Right ventricle myocardium superior (tissue), 1 donor: ENCODE measurements around the gene GNPNAT1. TPM values are rescaled to one million over a fixed set of nuclear protein-coding genes. Genes with fewer than 3 reads are reported as not detected.
"Not testable (repeated sequence)": the region's sequence is repeated elsewhere in the genome, so short reads cannot be mapped to it uniquely, and the experiment has no call there.

ENCODE experiments used
- ATAC-seq: fragments of 200-7000 bp; cut with Tn5 transposase; one replicate; pipeline ENCODE4 v1.9.1; 2020; ENCODE audit warnings: mild to moderate bottlenecking; ENCODE audit not compliant: poor library complexity
- DNase-seq: peaks from one replicate; pipeline ENCODE4 v3.0.0-alpha.2; 2020
- intact Hi-C: fragments of 100-400 bp; cut with DNase I; formaldehyde crosslinking; loops from one replicate; pipeline ENCODE4 v1.11.2; 2022
- total RNA-seq: library from RNA; stranded (reverse); fragmentation: NEBNext Ultra II Directional; extraction: Animal tissue kit (Norgen Biotek cat#: 25700); gene quantifications from one replicate; pipeline ENCODE4 v1.2.1, GENCODE V29; 2021
- donor health status: DM: no; HTN: yes; CAD: no; lungs with severe emphysema.

The GNPNAT1 gene
- total RNA-seq, 1 donor from 2014 or later = 5.8 TPM

- intact Hi-C loops = no loop called here
- DNase-seq (no peak), ATAC-seq (no peak)
These were observed 1.7 kb upstream of the GNPNAT1 start for GRCh38 chr14:52793061-52793460.

- no peak for ATAC-seq
- intact Hi-C loops = no loop called here
- no peak for DNase-seq
These were observed 649 bp upstream of the GNPNAT1 start for GRCh38 chr14:52792097-52792415.

- DNase-seq (no peak), ATAC-seq (no peak)
- intact Hi-C loops = no loop called here
These were observed 618 bp downstream of the GNPNAT1 start for GRCh38 chr14:52790756-52791222.

GRCh38 chr14:52790011-52790755, 1.2 kb downstream of the GNPNAT1 start:
- intact Hi-C loops = no loop called here
- DNase-seq (no peak), ATAC-seq (no peak)

- ATAC-seq (no peak), DNase-seq (no peak)
- intact Hi-C loops = no loop called here
These were observed 2.3 kb downstream of the GNPNAT1 start for GRCh38 chr14:52789118-52789517.

- intact Hi-C loops = no loop called here
- DNase-seq (no peak), ATAC-seq (no peak)
These were observed 4.5 kb downstream of the GNPNAT1 start for GRCh38 chr14:52786887-52787286.

GRCh38 chr14:52783206-52783605, 8.2 kb downstream of the GNPNAT1 start:
- DNase-seq (no peak), ATAC-seq (no peak)
- intact Hi-C loops = no loop called here

GRCh38 chr14:52781629-52782028, 9.8 kb downstream of the GNPNAT1 start:
- intact Hi-C loops = no loop called here
- no peak for DNase-seq
- no peak for ATAC-seq

- no peak for DNase-seq
- ATAC-seq = no peak
- intact Hi-C loops = no loop called here
These were observed 10.5 kb downstream of the GNPNAT1 start for GRCh38 chr14:52780893-52781292.

- DNase-seq (no peak), ATAC-seq (no peak)
- intact Hi-C loops = no loop called here
These were observed 12.7 kb downstream of the GNPNAT1 start for GRCh38 chr14:52778702-52779101.

GRCh38 chr14:52776816-52777215, 14.6 kb downstream of the GNPNAT1 start:
- DNase-seq (no peak), ATAC-seq (no peak)
- intact Hi-C loops = no loop called here

- ATAC-seq (no peak), DNase-seq (no peak)
- intact Hi-C loops = no loop called here
These were observed 21.5 kb downstream of the GNPNAT1 start for GRCh38 chr14:52769887-52770286.

- intact Hi-C loops = no loop called here
- ATAC-seq (no peak), DNase-seq (no peak)
These were observed 24.2 kb downstream of the GNPNAT1 start for GRCh38 chr14:52767058-52767833.

- intact Hi-C loops, DNase-seq, ATAC-seq: not testable (repeated sequence)
These were observed 28.5 kb downstream of the GNPNAT1 start for GRCh38 chr14:52762923-52763322.

GRCh38 chr14:52759145-52759544, 32.3 kb downstream of the GNPNAT1 start:
- intact Hi-C loops = no loop called here
- ATAC-seq (no peak), DNase-seq (no peak)

- intact Hi-C loops = no loop called here
- no peak for DNase-seq
- ATAC-seq = no peak
These were observed 35.6 kb downstream of the GNPNAT1 start for GRCh38 chr14:52755607-52756316.

GRCh38 chr14:52748647-52749292, 42.6 kb downstream of the GNPNAT1 start:
- intact Hi-C loops = no loop called here
- no peak for DNase-seq
- ATAC-seq = no peak

GRCh38 chr14:52741865-52742264, 49.5 kb downstream of the GNPNAT1 start:
- DNase-seq (no peak), ATAC-seq (no peak)
- intact Hi-C loops = no loop called here

- no peak for DNase-seq
- intact Hi-C loops = no loop called here
- ATAC-seq = no peak
These were observed 50.7 kb downstream of the GNPNAT1 start for GRCh38 chr14:52740751-52741150.
